HG02759 (cell line): ENCODE results near the gene C6orf47.

ENCODE experiments used
- ATAC-seq: cut with Tn5 transposase; IDR thresholded peaks from one replicate; pipeline ENCODE4 v1.9.1; 2021; ENCODE audit warnings: mild to moderate bottlenecking, moderate library complexity; ENCODE audit not compliant: unreplicated experiment

The C6orf47 gene

GRCh38 chr6:31662124-31662723, 1.6 kb upstream of the C6orf47 start:
- no peak for ATAC-seq

GRCh38 chr6:31661262-31662123, 915 bp upstream of the C6orf47 start:
- no peak for ATAC-seq

GRCh38 chr6:31659649-31660380, 763 bp downstream of the C6orf47 start:
- no peak for ATAC-seq

- no peak for ATAC-seq
Observed at GRCh38 chr6:31658983-31659648, 1.5 kb downstream of the C6orf47 start.

GRCh38 chr6:31658158-31658688, 2.4 kb downstream of the C6orf47 start:
- ATAC-seq: no peak

GRCh38 chr6:31657406-31658157, 3.0 kb downstream of the C6orf47 start:
- no peak for ATAC-seq

GRCh38 chr6:31655349-31656237, 5.0 kb downstream of the C6orf47 start, which contains the start of gene APOM:
Gene APOM (plus strand): TSS chr6:31655894. CDS start chr6:31655967, 73 bp downstream.
- no peak for ATAC-seq

- ATAC-seq: no peak
Observed at GRCh38 chr6:31654574-31655348, 5.8 kb downstream of the C6orf47 start.

GRCh38 chr6:31652925-31653724, 7.5 kb downstream of the C6orf47 start:
- ATAC-seq: peak; percentile 65

- peak; percentile 19 for ATAC-seq
Observed at GRCh38 chr6:31651602-31652191, 8.9 kb downstream of the C6orf47 start.

- ATAC-seq: no peak
Observed at GRCh38 chr6:31645325-31645724, 15.3 kb downstream of the C6orf47 start.

GRCh38 chr6:31643818-31644454, 16.6 kb downstream of the C6orf47 start:
- ATAC-seq: no peak

- no peak for ATAC-seq
Observed at GRCh38 chr6:31642798-31643570, 17.6 kb downstream of the C6orf47 start.

GRCh38 chr6:31641370-31641769, 19.2 kb downstream of the C6orf47 start:
- ATAC-seq: no peak

GRCh38 chr6:31640612-31641011, 20.0 kb downstream of the C6orf47 start:
- ATAC-seq: no peak

- no peak for ATAC-seq
Observed at GRCh38 chr6:31639449-31639861, 21.1 kb downstream of the C6orf47 start.
